Neural progenitor cell (in vitro differentiated cells): Measurements from ENCODE around the gene SLC6A11.

Experiments used
- EZH2 ChIP-seq: fragments of 200-600 bp; sonication (generic); IDR thresholded peaks from 2 replicates; pipeline ENCODE4 v1.6.1; 2017; ENCODE audit warnings: antibody characterized with exemption, mild to moderate bottlenecking, moderate library complexity
- EZH2phosphoT487 ChIP-seq: fragments of 200-600 bp; sonication (generic); IDR thresholded peaks from 2 replicates; pipeline ENCODE4 v1.6.1; 2017; ENCODE audit warnings: antibody characterized with exemption
- TF ChIP-seq, protein P1 (sequence below): fragments of 200-600 bp; sonication (generic); IDR thresholded peaks from 2 replicates; pipeline ENCODE4 v1.5.1; 2017; ENCODE audit warnings: antibody characterized with exemption, mild to moderate bottlenecking

DNA sequence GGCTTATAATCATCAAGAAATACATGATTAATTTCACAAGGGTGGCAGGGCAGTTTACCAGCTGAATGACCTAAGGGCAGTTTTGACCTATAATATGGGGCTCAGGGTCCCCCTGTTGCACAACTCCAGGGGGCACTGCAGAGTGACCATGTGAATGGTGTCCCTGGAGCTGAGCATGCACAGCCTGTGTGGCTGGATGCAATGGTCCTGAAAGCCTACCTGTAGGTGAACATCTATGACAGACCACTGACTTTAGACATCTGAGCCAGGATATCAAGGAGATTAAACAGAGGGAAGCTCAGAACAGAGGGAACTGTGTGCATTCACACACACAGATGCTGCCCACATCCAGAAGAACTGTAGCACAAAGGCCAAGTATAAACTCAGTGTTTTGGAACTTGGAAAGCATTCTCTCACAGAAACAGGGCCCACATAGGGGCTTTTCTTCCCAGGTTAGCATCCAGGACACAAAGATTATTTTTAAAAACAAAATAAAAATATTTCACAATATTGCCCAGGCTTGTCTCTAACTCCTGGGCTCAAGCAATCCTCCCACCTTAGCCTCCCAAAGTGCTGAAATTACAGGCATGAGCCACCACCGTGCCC lies 7.8 kb upstream of the SLC6A11 start:
- TF ChIP-seq, protein P1, sequence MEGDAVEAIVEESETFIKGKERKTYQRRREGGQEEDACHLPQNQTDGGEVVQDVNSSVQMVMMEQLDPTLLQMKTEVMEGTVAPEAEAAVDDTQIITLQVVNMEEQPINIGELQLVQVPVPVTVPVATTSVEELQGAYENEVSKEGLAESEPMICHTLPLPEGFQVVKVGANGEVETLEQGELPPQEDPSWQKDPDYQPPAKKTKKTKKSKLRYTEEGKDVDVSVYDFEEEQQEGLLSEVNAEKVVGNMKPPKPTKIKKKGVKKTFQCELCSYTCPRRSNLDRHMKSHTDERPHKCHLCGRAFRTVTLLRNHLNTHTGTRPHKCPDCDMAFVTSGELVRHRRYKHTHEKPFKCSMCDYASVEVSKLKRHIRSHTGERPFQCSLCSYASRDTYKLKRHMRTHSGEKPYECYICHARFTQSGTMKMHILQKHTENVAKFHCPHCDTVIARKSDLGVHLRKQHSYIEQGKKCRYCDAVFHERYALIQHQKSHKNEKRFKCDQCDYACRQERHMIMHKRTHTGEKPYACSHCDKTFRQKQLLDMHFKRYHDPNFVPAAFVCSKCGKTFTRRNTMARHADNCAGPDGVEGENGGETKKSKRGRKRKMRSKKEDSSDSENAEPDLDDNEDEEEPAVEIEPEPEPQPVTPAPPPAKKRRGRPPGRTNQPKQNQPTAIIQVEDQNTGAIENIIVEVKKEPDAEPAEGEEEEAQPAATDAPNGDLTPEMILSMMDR, result no peak
- TF ChIP-seq EZH2 (no peak), EZH2phosphoT487 (no peak)
